H1 (cell line): Measurements from ENCODE around the gene UCMA. TPM values are rescaled to one million over a fixed set of nuclear protein-coding genes. Genes with fewer than 3 reads are reported as not detected.

ENCODE experiments used
- CTCF ChIA-PET: fragments of 300-600 bp; sonication (Branson Sonifier 250); formaldehyde crosslinking; loops from one replicate; lab custom pipeline; 2021; ENCODE audit not compliant: partially characterized antibody; lab: Charles Lee
- POLR2A ChIA-PET: fragments of 300-600 bp; sonication (Branson Sonifier 250); formaldehyde crosslinking; loops from one replicate; lab custom pipeline; 2021; ENCODE audit warnings: inconsistent platforms; ENCODE audit not compliant: partially characterized antibody; lab: Charles Lee
- DNase-seq, 2 experiments: peaks; one replicate each; pipeline versions ENCODE4 v3.0.0 to v3.0.0-alpha.2; 2010 to 2022; ENCODE audit warnings: low spot score in 2 of 2, low read depth in 1 of 2, mixed read lengths in 1 of 2
- FAIRE-seq: peaks from 2 replicates; lab custom pipeline; 2011; peaks lifted over from hg19 to GRCh38; lab: Jason Lieb, UNC
- H2AFZ ChIP-seq: 2 replicates; pipeline ENCODE4 v1.8.1; 2012; ENCODE audit warnings: low read length, inconsistent platforms
- H2AK5ac ChIP-seq: 2 replicates; pipeline ENCODE4 v1.6.1; 2013; ENCODE audit warnings: low read depth, low read length
- H2BK120ac ChIP-seq: replicated peaks from 2 replicates; pipeline ENCODE3; 2013; ENCODE audit warnings: low read depth, low read length, inconsistent platforms
- H2BK12ac ChIP-seq: 2 replicates; pipeline ENCODE4 v1.6.1; 2013; ENCODE audit warnings: low read depth, low read length
- H2BK15ac ChIP-seq: 2 replicates; pipeline ENCODE4 v1.6.1; 2013; ENCODE audit warnings: low read length
- H2BK20ac ChIP-seq: 2 replicates; pipeline ENCODE4 v1.6.1; 2013; ENCODE audit warnings: low read length
- H2BK5ac ChIP-seq: 2 replicates; pipeline ENCODE4 v1.6.1; 2013; ENCODE audit warnings: low read depth, low read length
- H3K14ac ChIP-seq: 2 replicates; pipeline ENCODE4 v1.6.1; 2013; ENCODE audit warnings: inconsistent platforms; ENCODE audit not compliant: insufficient read length
- H3K18ac ChIP-seq: 2 replicates; pipeline ENCODE4 v1.6.1; 2013; ENCODE audit warnings: low read length; ENCODE audit errors: extremely low read depth
- H3K23ac ChIP-seq: 2 replicates; pipeline ENCODE4 v1.6.1; 2013; ENCODE audit warnings: inconsistent platforms; ENCODE audit not compliant: insufficient read length
- H3K23me2 ChIP-seq: 2 replicates; pipeline ENCODE4 v1.6.1; 2013; ENCODE audit warnings: low read depth, low read length
- H3K27ac ChIP-seq: 2 replicates; pipeline ENCODE4 v1.6.1; 2011; ENCODE audit warnings: low read depth, low read length, inconsistent platforms
- H3K27me3 ChIP-seq, 4 experiments: replicated peaks in 1 of 4; 1 replicate in 1 of 4; 2 replicates in 3 of 4; pipeline versions ENCODE4 v1.6.1 to v1.8.1; 2011 to 2013; ENCODE audit warnings: low read length in 3 of 4, mild to moderate bottlenecking in 3 of 4, inconsistent platforms in 2 of 4, mixed read lengths in 2 of 4, moderate library complexity in 1 of 4; ENCODE audit not compliant: control insufficient read depth in 3 of 4, insufficient read depth in 3 of 4; ENCODE audit errors: extremely low read depth in 1 of 4
- H3K36me3 ChIP-seq, 4 experiments: 2 replicates each; pipeline versions ENCODE4 v1.6.1 to v1.8.1; 2011 to 2013; ENCODE audit warnings: mild to moderate bottlenecking in 4 of 4, low read length in 3 of 4, moderate library complexity in 2 of 4, control low read depth in 1 of 4, inconsistent platforms in 1 of 4; ENCODE audit not compliant: insufficient read depth in 4 of 4, control insufficient read depth in 2 of 4
- H3K4ac ChIP-seq: replicated peaks from 2 replicates; pipeline ENCODE3; 2013; ENCODE audit warnings: low read length, low read depth, mixed read lengths, inconsistent platforms; ENCODE audit not compliant: insufficient read length
- H3K4me1 ChIP-seq, 4 experiments: replicated peaks in 1 of 4; 1 replicate in 1 of 4; 2 replicates in 3 of 4; pipeline versions ENCODE4 v1.6.1 to v1.8.1; 2011 to 2013; ENCODE audit warnings: low read length in 3 of 4, inconsistent platforms in 2 of 4, mixed read lengths in 1 of 4; ENCODE audit not compliant: insufficient read depth in 4 of 4, control insufficient read depth in 3 of 4
- H3K4me2 ChIP-seq, 2 experiments: 2 replicates each; pipeline versions ENCODE4 v1.6.1 to v1.8.1; 2011 to 2013; ENCODE audit warnings: low read depth in 2 of 2, low read length in 2 of 2, control low read depth in 1 of 2, inconsistent platforms in 1 of 2, mild to moderate bottlenecking in 1 of 2; ENCODE audit not compliant: insufficient read depth in 1 of 2
- H3K4me3 ChIP-seq, 4 experiments: fragments of 200-600, 300-600 bp in 1 of 4; sonication (generic), shearing (Covaris generic), sonication (Bioruptor Twin) in 1 of 4; 2 replicates each; pipeline versions ENCODE4 v1.5.1 to v1.8.1; 2011 to 2016; ENCODE audit warnings: low read length in 4 of 4, low read depth in 3 of 4, control low read depth in 2 of 4, inconsistent platforms in 2 of 4, mild to moderate bottlenecking in 2 of 4, mixed read lengths in 1 of 4, moderate library complexity in 1 of 4; ENCODE audit not compliant: insufficient read depth in 2 of 4; ENCODE audit errors: extremely low read depth in 1 of 4
- H3K56ac ChIP-seq: replicated peaks from 2 replicates; pipeline ENCODE3; 2013; ENCODE audit warnings: low read depth, mild to moderate bottlenecking, mixed read lengths, low read length, inconsistent platforms; ENCODE audit not compliant: insufficient read length
- H3K79me1 ChIP-seq: 2 replicates; pipeline ENCODE4 v1.6.1; 2013; ENCODE audit warnings: low read depth, low read length, control low read depth
- H3K79me2 ChIP-seq, 2 experiments: 2 replicates each; pipeline versions ENCODE4 v1.6.1 to v1.8.1; 2012 to 2013; ENCODE audit warnings: low read length in 2 of 2, mild to moderate bottlenecking in 2 of 2, inconsistent platforms in 1 of 2; ENCODE audit not compliant: insufficient read depth in 2 of 2, control insufficient read depth in 1 of 2
- H3K9ac ChIP-seq, 4 experiments: replicated peaks in 1 of 4; 1 replicate in 1 of 4; 2 replicates in 3 of 4; pipeline versions ENCODE4 v1.6.1 to v1.8.1; 2011 to 2013; ENCODE audit warnings: low read depth in 3 of 4, low read length in 3 of 4, control low read depth in 2 of 4, mild to moderate bottlenecking in 2 of 4, moderate library complexity in 2 of 4, inconsistent platforms in 1 of 4; ENCODE audit errors: extremely low read depth in 1 of 4
- H3K9me3 ChIP-seq, 2 experiments: 2 replicates each; pipeline versions ENCODE4 v1.6.1 to v1.8.1; 2012 to 2013; ENCODE audit warnings: mild to moderate bottlenecking in 2 of 2, moderate library complexity in 2 of 2, control low read depth in 1 of 2, inconsistent platforms in 1 of 2, low read depth in 1 of 2, low read length in 1 of 2, mixed read lengths in 1 of 2; ENCODE audit not compliant: insufficient read depth in 2 of 2
- H4K20me1 ChIP-seq, 2 experiments: replicated peaks in 1 of 2; 2 replicates each; pipeline versions ENCODE3 to v1.8.1; 2011 to 2013; ENCODE audit warnings: inconsistent platforms in 2 of 2, low read length in 2 of 2, mild to moderate bottlenecking in 1 of 2; ENCODE audit not compliant: insufficient read depth in 2 of 2, control insufficient read depth in 1 of 2
- H4K5ac ChIP-seq: 2 replicates; pipeline ENCODE4 v1.6.1; 2013; ENCODE audit warnings: low read length, low read depth, mixed read lengths, inconsistent platforms; ENCODE audit not compliant: insufficient read length
- H4K8ac ChIP-seq: 2 replicates; pipeline ENCODE4 v1.8.0; 2013; ENCODE audit warnings: mild to moderate bottlenecking, moderate library complexity, low read length, inconsistent platforms; ENCODE audit not compliant: insufficient read depth; ENCODE audit errors: extremely low read depth
- H4K91ac ChIP-seq: replicated peaks from 2 replicates; pipeline ENCODE3; 2013; ENCODE audit warnings: low read length, mixed read lengths, inconsistent platforms; ENCODE audit not compliant: insufficient read length
- CREB1 ChIP-seq: IDR thresholded peaks from 2 replicates; pipeline ENCODE4 v1.6.1; 2012; ENCODE audit warnings: inconsistent platforms
- CTBP2 ChIP-seq: IDR thresholded peaks from 2 replicates; pipeline ENCODE4 v1.7.0; 2011; ENCODE audit warnings: borderline replicate concordance, mild to moderate bottlenecking, moderate library complexity, mixed read lengths, low read length; ENCODE audit not compliant: insufficient read depth, insufficient read length
- KDM5A ChIP-seq: fragments of 200-600 bp; IDR thresholded peaks from 2 replicates; pipeline ENCODE4 v1.7.1; 2012; ENCODE audit warnings: mild to moderate bottlenecking, low read length, inconsistent platforms, mixed read lengths
- POLR2AphosphoS5 ChIP-seq: IDR thresholded peaks from 2 replicates; pipeline ENCODE4 v1.6.1; 2011; ENCODE audit warnings: low read depth, low read length
- SP1 ChIP-seq: IDR thresholded peaks from 2 replicates; pipeline ENCODE4 v1.6.1; 2011; ENCODE audit warnings: low read depth, low read length
- WGBS, 2 experiments: shearing (Covaris generic) in 1 of 2; methylation state at CpG; one replicate each; pipeline versions ENCODE4 v1.1.6 to v1.1.7; 2013 to 2015; ENCODE audit warnings: low lambda C conversion rate in 2 of 2, mixed read lengths in 2 of 2, inconsistent platforms in 1 of 2, low coverage in 1 of 2, missing lambda C conversion rate in 1 of 2; ENCODE audit not compliant: insufficient replicate concordance in 2 of 2, insufficient coverage in 1 of 2, insufficient read length in 1 of 2; ENCODE audit errors: extremely low coverage in 1 of 2, missing lambda C conversion rate in 1 of 2; 5-methylcytosine and 5-hydroxymethylcytosine counted together
- polyA plus RNA-seq, 7 experiments: library from polyadenylated mRNA; depleted of rRNA in 3 of 7; stranded (reverse) in 5 of 7; unstranded in 2 of 7; fragments of >200 nt in 5 of 7; fragments of 200-250 nt in 2 of 7; gene quantifications; 1 replicate in 5 of 7; 2 replicates in 1 of 7; 4 replicates in 1 of 7; pipeline versions ENCODE4 v1.2.1 to v1.2.3, GENCODE V29; 2011 to 2013; ENCODE audit warnings: missing spikeins in 2 of 7, mixed read lengths in 2 of 7
- total RNA-seq: library from RNA; stranded (reverse); fragmentation: NEBNext Ultra II Directional; extraction: Animal tissue kit (Norgen Biotek cat#: 25700); gene quantifications from 2 replicates; pipeline ENCODE4 v1.2.1, GENCODE V29; 2021
- TF ChIP-seq, protein P1 (sequence below): IDR thresholded peaks from 2 replicates; pipeline ENCODE4 v1.6.1; 2012; ENCODE audit warnings: inconsistent platforms

Gene UCMA
- total and polyA plus RNA-seq, 2 of the 8 experiments (the other 6 are each of a cell fraction or from before 2014, with no cell fraction given), result 1.2 to 4.6 TPM

DNA sequence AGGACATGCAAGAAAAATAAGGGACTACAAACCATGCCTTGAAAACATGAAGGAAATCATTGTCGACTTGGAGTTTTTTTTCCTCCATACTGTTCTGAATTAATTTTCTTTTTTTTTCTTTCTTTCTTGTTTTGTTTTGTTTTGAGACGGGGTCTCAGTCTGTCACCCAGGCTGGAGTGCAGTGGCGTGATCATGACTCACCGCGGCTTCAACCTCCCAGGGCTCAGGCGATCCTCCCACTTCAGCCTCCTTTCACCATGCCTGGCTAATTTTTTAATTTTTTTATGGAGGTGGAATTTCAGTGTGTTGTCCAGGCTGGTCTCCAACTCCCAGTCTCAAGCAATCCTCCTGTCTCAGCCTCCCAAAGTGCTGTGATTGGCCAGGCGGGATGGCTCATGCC is 11.6 kb downstream of the UCMA start:
- ChIA-PET CTCF (interaction anchor here (2.4 kb wide), 1 partner anchor 50 kb away, joined by 13 read pairs; no protein-coding TSS in a partner anchor), POLR2A (interaction anchor here (0.6 kb wide), 1 partner anchor 581 kb away, joined by 3 read pairs; no protein-coding TSS in a partner anchor)
- Histone ChIP-seq H3K23ac (no peak overlapping the region), H3K27ac (no peak overlapping the region), H3K79me1 (no peaks in the 10 kb centered on the region; the same call in 1 of the 2 replicates), H2BK15ac (no peak overlapping the region), H3K4ac (no peak overlapping the region), H3K56ac (no peak overlapping the region), H2AFZ (no peak overlapping the region), H2BK5ac (no peak overlapping the region), H2BK12ac (no peak overlapping the region), H3K23me2 (no peaks in the 10 kb centered on the region), H2BK120ac (no peak overlapping the region), H3K4me3 (no peak overlapping the region), H2BK20ac (no peak overlapping the region), H3K9me3 (no peaks in the 10 kb centered on the region), H3K18ac (no peak overlapping the region), H3K14ac (no peak overlapping the region), H4K20me1 (no peaks in the 10 kb centered on the region), H3K4me2 (no peak overlapping the region), H3K27me3 (no peaks in the 10 kb centered on the region), H4K5ac (no peak overlapping the region), H3K4me1 (peaks cover 0 to 5% (median 0%) of the 10 kb centered on the region in 4 experiments; a peak in 3 of 7 replicates), H3K9ac (no peak overlapping the region), H3K36me3 (no peaks in the 10 kb centered on the region), H4K8ac (no peak overlapping the region), H4K91ac (no peak overlapping the region), H3K79me2 (no peaks in the 10 kb centered on the region), H2AK5ac (no peak overlapping the region)
- 98% methylated on average over 7 of the region's 7 CpGs; no CpG with 5 or more reads in 1 of the 2 experiments for WGBS, 2 experiments
- FAIRE-seq (no peak), DNase-seq (no peak)
- TF ChIP-seq, protein P1, sequence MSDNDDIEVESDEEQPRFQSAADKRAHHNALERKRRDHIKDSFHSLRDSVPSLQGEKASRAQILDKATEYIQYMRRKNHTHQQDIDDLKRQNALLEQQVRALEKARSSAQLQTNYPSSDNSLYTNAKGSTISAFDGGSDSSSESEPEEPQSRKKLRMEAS, result no peak
- TF ChIP-seq CREB1 (no peak), CTBP2 (no peak), POLR2AphosphoS5 (no peak), SP1 (no peak), KDM5A (no peak)
